H1 (cell line): ENCODE measurements around the gene ENDOV.

Experiments
- CHD2 ChIP-seq: IDR thresholded peaks from 2 replicates; pipeline ENCODE4 v1.6.1; 2012; ENCODE audit warnings: low read length, improper control_type of control experiment
- GABPA ChIP-seq: IDR thresholded peaks from 2 replicates; pipeline ENCODE4 v1.6.1; 2011; ENCODE audit warnings: mild to moderate bottlenecking, low read length, moderate library complexity, borderline replicate concordance; ENCODE audit not compliant: insufficient read depth
- JUND ChIP-seq: IDR thresholded peaks from 2 replicates; pipeline ENCODE4 v1.6.1; 2011; ENCODE audit warnings: mild to moderate bottlenecking, improper control_type of control experiment, low read length
- MAFK ChIP-seq: IDR thresholded peaks from 2 replicates; pipeline ENCODE4 v1.6.1; 2012; ENCODE audit warnings: low read depth, mild to moderate bottlenecking, improper control_type of control experiment, low read length
- POLR2AphosphoS5 ChIP-seq: IDR thresholded peaks from 2 replicates; pipeline ENCODE4 v1.6.1; 2011; ENCODE audit warnings: low read depth, low read length
- RAD21 ChIP-seq, 2 experiments: IDR thresholded peaks in 1 of 2; conservative IDR thresholded peaks in 1 of 2; 2 replicates each; pipeline ENCODE4 v1.6.1; 2011; ENCODE audit warnings: low read depth in 2 of 2, low read length in 2 of 2, improper control_type of control experiment in 1 of 2, inconsistent platforms in 1 of 2, mild to moderate bottlenecking in 1 of 2, moderate library complexity in 1 of 2
- SIN3A ChIP-seq, 2 experiments: IDR thresholded peaks in 1 of 2; conservative IDR thresholded peaks in 1 of 2; 2 replicates each; pipeline ENCODE4 v1.6.1; 2011 to 2012; ENCODE audit warnings: low read length in 2 of 2, improper control_type of control experiment in 1 of 2, low read depth in 1 of 2, mild to moderate bottlenecking in 1 of 2
- SP2 ChIP-seq: IDR thresholded peaks from 2 replicates; pipeline ENCODE4 v1.6.1; 2012; ENCODE audit warnings: mild to moderate bottlenecking, low read length, inconsistent platforms
- YY1 ChIP-seq: IDR thresholded peaks from 2 replicates; pipeline ENCODE4 v1.6.1; 2011; ENCODE audit warnings: low read depth, mild to moderate bottlenecking, low read length
- TF ChIP-seq, protein P1 (sequence below), 3 experiments: IDR thresholded peaks; 1 replicate in 2 of 3; 2 replicates in 1 of 3; pipeline versions ENCODE4 v1.5.1 to v1.6.1; 2011; ENCODE audit warnings: low read length in 3 of 3, mild to moderate bottlenecking in 3 of 3, inconsistent platforms in 2 of 3, low read depth in 1 of 3, moderate library complexity in 1 of 3; ENCODE audit not compliant: insufficient read depth in 1 of 3; ENCODE audit errors: control extremely low read depth in 1 of 3
- TF ChIP-seq, protein P2 (sequence below): IDR thresholded peaks from 2 replicates; pipeline ENCODE4 v1.6.1; 2011; ENCODE audit warnings: low read length, improper control_type of control experiment

DNA sequence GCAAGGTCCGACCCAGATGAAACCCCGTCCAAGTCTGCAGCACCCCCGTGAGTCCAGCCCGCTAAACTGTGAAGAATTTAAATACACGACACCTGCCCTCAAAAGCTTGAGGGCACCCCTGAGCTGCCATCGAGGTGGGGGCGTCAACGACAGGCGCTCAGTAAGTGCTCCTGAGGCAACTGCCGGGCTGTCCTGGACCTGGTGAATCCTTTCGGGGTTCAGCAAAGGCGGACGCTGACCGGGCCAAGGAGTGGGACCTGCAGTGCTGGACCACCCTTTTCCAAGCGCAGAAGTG, 512 bp upstream of the ENDOV start:
- TF ChIP-seq, protein P1, sequence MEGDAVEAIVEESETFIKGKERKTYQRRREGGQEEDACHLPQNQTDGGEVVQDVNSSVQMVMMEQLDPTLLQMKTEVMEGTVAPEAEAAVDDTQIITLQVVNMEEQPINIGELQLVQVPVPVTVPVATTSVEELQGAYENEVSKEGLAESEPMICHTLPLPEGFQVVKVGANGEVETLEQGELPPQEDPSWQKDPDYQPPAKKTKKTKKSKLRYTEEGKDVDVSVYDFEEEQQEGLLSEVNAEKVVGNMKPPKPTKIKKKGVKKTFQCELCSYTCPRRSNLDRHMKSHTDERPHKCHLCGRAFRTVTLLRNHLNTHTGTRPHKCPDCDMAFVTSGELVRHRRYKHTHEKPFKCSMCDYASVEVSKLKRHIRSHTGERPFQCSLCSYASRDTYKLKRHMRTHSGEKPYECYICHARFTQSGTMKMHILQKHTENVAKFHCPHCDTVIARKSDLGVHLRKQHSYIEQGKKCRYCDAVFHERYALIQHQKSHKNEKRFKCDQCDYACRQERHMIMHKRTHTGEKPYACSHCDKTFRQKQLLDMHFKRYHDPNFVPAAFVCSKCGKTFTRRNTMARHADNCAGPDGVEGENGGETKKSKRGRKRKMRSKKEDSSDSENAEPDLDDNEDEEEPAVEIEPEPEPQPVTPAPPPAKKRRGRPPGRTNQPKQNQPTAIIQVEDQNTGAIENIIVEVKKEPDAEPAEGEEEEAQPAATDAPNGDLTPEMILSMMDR (IDR thresholded peaks at IDR 0.05; ENCODE audit: control extremely low read depth in 1 of 3, insufficient read depth in 1 of 3, low read depth in 1 of 3, low read length in 3 of 3): no peak
- TF ChIP-seq YY1: no peak
- TF ChIP-seq POLR2AphosphoS5: no peak
- no peak for TF ChIP-seq GABPA
- TF ChIP-seq SIN3A (conservative IDR thresholded peaks at IDR 0.05 in 1 of 2, IDR thresholded peaks at IDR 0.05 in 1 of 2; ENCODE audit: low read depth in 1 of 2, low read length in 2 of 2): no peak
- no peak for TF ChIP-seq JUND
- no peak for TF ChIP-seq MAFK
- no peak for TF ChIP-seq CHD2
- TF ChIP-seq SP2: no peak
- 0 out of 4 replicates have a peak, but pooled peaks of 1 of the 2 experiments have one; percentile 2 for TF ChIP-seq RAD21 (IDR thresholded peaks at IDR 0.05 in 1 of 2, conservative IDR thresholded peaks at IDR 0.05 in 1 of 2; ENCODE audit: low read depth in 2 of 2, low read length in 2 of 2)
- TF ChIP-seq, protein P2, sequence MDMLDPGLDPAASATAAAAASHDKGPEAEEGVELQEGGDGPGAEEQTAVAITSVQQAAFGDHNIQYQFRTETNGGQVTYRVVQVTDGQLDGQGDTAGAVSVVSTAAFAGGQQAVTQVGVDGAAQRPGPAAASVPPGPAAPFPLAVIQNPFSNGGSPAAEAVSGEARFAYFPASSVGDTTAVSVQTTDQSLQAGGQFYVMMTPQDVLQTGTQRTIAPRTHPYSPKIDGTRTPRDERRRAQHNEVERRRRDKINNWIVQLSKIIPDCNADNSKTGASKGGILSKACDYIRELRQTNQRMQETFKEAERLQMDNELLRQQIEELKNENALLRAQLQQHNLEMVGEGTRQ: no peak
